Sigmoid colon (tissue), 7 donors: ENCODE data around the gene ELP2. TPM values are rescaled to one million over a fixed set of nuclear protein-coding genes. Genes with fewer than 3 reads are reported as not detected.

Source experiments
- DNase-seq: peaks from one replicate; pipeline ENCODE4 v3.0.0-alpha.2; 2019
- H3K27ac ChIP-seq, 4 donors: fragments of 200-600 bp; sonication (generic); one replicate each; pipeline ENCODE4 v1.5.1; 2016 to 2019; ENCODE audit warnings: mild to moderate bottlenecking in 1 of 4
- H3K27me3 ChIP-seq, 3 donors: fragments of 200-600 bp; sonication (generic); one replicate each; pipeline ENCODE4 v1.5.1; 2019; ENCODE audit warnings: mild to moderate bottlenecking in 1 of 3
- H3K36me3 ChIP-seq, 4 donors: fragments of 200-600 bp; sonication (generic); one replicate each; pipeline ENCODE4 v1.5.1; 2016 to 2019
- H3K4me1 ChIP-seq, 4 donors: fragments of 200-600 bp; sonication (generic); one replicate each; pipeline ENCODE4 v1.5.1; 2017 to 2019
- H3K4me3 ChIP-seq, 4 donors: fragments of 200-600 bp; sonication (generic); one replicate each; pipeline ENCODE4 v1.5.1; 2017 to 2019; ENCODE audit warnings: mild to moderate bottlenecking in 2 of 4, moderate library complexity in 1 of 4
- H3K9me3 ChIP-seq, 4 donors: fragments of 200-600 bp in 3 of 4; sonication (generic) in 3 of 4; one replicate each; pipeline versions ENCODE4 v1.5.1 to v1.6.1; 2013 to 2019
- EP300 ChIP-seq, 4 donors: sonication (generic); formaldehyde crosslinking; IDR thresholded peaks; one replicate each; pipeline ENCODE4 v1.6.1; 2017; ENCODE audit warnings: antibody characterized with exemption in 4 of 4
- POLR2A ChIP-seq, 2 donors: fragments of 450-650 bp; IDR thresholded peaks; one replicate each; pipeline ENCODE4 v1.6.1; 2016; ENCODE audit warnings: antibody characterized with exemption in 2 of 2, mild to moderate bottlenecking in 2 of 2, moderate library complexity in 2 of 2
- POLR2AphosphoS5 ChIP-seq, 4 donors: sonication (generic); formaldehyde crosslinking; IDR thresholded peaks; one replicate each; pipeline ENCODE4 v1.6.1; 2017; ENCODE audit warnings: antibody characterized with exemption in 4 of 4
- WGBS, 2 donors: extraction: QIAGEN DNeasy Blood & Tissue Kit; methylation state at CpG; one replicate each; pipeline ENCODE4 v1.1.7; 2013; 5-methylcytosine and 5-hydroxymethylcytosine counted together
- intact Hi-C: fragments of 100-400 bp; cut with DNase I; formaldehyde crosslinking; loops from one replicate; pipeline ENCODE4 v1.15.1; 2023
- polyA plus RNA-seq, 3 donors: library from polyadenylated mRNA; stranded (reverse); fragments of 200-250 nt; gene quantifications; one replicate each; pipeline ENCODE4 v1.2.3, GENCODE V29; 2013
- total RNA-seq, 4 donors: library from RNA; depleted of rRNA; stranded (reverse); fragments of >200 nt; gene quantifications; one replicate each; pipeline ENCODE4 v1.1.0, GENCODE V29; 2016
- TF ChIP-seq, protein P1 (sequence below), 4 experiments: fragments of 450-650 bp in 3 of 4; fragments of 200-600 bp in 1 of 4; IDR thresholded peaks; one replicate each; pipeline ENCODE4 v1.5.1; 2016 to 2019; ENCODE audit warnings: antibody characterized with exemption in 4 of 4, mild to moderate bottlenecking in 3 of 4, moderate library complexity in 2 of 4
- donor health status: healthy with polysubstance abuse.
- donor health status: Bipolar disorder and iron deficiency.
- donor health status: healthy.

Gene ELP2
- total and polyA plus RNA-seq, 7 donors, result 14.3 to 77.2 (median 51.7) TPM

DNA sequence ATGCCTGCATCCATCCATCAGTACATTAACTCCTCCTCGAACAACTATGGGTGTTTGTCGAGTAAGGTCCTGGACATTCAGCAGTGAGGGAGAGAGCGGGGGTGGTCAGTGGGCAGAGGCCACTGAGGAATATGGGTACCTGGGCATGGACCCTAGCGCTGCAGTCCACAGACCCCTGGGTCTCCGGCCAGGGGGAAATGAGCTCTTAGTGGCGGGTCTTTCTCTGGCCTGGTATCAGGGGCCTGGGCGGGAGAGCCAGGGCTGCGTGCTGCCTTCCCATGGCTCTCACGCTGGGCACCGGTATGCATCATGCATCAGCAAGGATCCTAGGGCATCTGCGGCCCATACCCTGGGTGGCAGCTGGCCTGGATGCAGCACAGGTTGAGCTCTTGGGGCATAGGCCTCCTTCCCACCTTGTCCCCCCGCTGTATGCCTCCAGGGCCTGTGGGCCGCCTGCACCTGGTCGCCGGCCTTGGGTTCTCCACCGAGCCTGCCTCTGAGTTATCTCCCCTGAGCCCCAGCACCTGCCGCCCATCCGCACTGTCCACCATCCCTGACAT is 56.3 kb downstream of the ELP2 start:
- Histone ChIP-seq H3K4me1 (peaks cover 0 to 21% (median 16%) of the 10 kb centered on the region in 4 donors), H3K9me3 (no peaks in the 10 kb centered on the region), H3K4me3 (peak overlapping the region in 1 of 4 donors; percentile 69), H3K27ac (no peak overlapping the region), H3K27me3 (no peaks in the 10 kb centered on the region), H3K36me3 (no peaks in the 10 kb centered on the region)
- intact Hi-C loops, result loop anchor here (10.0 kb wide), 1 partner anchor 109 kb away; the partner anchor contains the start of gene FHOD3
- TF ChIP-seq, protein P1, sequence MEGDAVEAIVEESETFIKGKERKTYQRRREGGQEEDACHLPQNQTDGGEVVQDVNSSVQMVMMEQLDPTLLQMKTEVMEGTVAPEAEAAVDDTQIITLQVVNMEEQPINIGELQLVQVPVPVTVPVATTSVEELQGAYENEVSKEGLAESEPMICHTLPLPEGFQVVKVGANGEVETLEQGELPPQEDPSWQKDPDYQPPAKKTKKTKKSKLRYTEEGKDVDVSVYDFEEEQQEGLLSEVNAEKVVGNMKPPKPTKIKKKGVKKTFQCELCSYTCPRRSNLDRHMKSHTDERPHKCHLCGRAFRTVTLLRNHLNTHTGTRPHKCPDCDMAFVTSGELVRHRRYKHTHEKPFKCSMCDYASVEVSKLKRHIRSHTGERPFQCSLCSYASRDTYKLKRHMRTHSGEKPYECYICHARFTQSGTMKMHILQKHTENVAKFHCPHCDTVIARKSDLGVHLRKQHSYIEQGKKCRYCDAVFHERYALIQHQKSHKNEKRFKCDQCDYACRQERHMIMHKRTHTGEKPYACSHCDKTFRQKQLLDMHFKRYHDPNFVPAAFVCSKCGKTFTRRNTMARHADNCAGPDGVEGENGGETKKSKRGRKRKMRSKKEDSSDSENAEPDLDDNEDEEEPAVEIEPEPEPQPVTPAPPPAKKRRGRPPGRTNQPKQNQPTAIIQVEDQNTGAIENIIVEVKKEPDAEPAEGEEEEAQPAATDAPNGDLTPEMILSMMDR (IDR thresholded peaks at IDR 0.05), result no peak
- TF ChIP-seq POLR2AphosphoS5 (IDR thresholded peaks at IDR 0.05) (no peak), EP300 (IDR thresholded peaks at IDR 0.05) (no peak), POLR2A (IDR thresholded peaks at IDR 0.05) (no peak)
- DNase-seq, result no peak
- WGBS, 2 donors, result 87 to 91% methylated on average over 18 of the region's 18 CpGs

DNA sequence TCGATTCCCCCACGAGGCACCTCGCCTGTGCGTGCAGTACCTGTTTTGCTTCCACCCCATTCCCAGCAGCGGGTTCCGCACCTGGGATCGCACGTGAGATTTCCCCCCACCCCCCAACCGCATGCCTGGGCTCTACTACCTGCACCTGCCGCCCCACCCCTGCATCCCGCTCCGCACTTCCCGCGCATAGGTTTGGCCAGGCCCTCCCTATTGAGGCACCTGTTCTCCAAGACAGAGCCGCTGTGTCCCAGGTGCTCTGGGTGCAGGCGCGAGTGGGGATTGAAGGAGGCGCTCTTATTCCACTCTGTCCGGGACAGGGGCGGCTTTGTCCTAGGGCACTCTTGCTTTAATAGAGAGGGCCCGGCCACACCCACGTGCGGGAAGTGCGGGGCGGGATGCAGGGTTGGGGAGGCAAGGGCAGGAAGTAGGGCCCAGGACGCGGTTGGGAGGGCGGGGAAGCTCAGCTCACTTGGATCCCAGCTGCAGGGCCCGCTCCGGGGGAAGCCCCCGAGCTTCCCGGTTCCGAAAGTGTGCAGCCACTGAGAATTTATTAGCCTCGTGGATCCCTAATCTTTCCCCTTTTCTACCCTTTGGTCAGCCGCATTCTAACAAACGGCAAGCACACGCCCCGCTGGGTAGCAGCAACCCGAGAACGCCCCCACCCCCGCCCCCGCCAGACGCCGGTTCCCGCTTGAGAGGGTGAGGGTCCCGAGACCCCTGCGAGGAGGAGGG is 56.9 kb downstream of the ELP2 start:
- TF ChIP-seq, protein P1 (IDR thresholded peaks at IDR 0.05), result no peak
- TF ChIP-seq POLR2A (IDR thresholded peaks at IDR 0.05), result no peak
- no peak for TF ChIP-seq POLR2AphosphoS5 (IDR thresholded peaks at IDR 0.05)
- no peak for TF ChIP-seq EP300 (IDR thresholded peaks at IDR 0.05)
- H3K36me3 ChIP-seq, result no peaks in the 10 kb centered on the region
- DNase-seq, result no peak
- H3K27ac ChIP-seq, result peak overlapping the region in 3 of 4 donors; percentile 20 to 39 (median 32)
- H3K27me3 ChIP-seq, result no peaks in the 10 kb centered on the region
- H3K4me3 ChIP-seq, result peak overlapping the region; percentile 52 to 74 (median 69)
- peaks cover 0 to 21% (median 16%) of the 10 kb centered on the region in 4 donors for H3K4me1 ChIP-seq
- 8 to 10% methylated on average over 47 of the region's 47 CpGs for WGBS, 2 donors
- intact Hi-C loops, result loop anchor here (10.0 kb wide), 1 partner anchor 108 kb away; the partner anchor contains the start of gene FHOD3
- H3K9me3 ChIP-seq, result no peaks in the 10 kb centered on the region

DNA sequence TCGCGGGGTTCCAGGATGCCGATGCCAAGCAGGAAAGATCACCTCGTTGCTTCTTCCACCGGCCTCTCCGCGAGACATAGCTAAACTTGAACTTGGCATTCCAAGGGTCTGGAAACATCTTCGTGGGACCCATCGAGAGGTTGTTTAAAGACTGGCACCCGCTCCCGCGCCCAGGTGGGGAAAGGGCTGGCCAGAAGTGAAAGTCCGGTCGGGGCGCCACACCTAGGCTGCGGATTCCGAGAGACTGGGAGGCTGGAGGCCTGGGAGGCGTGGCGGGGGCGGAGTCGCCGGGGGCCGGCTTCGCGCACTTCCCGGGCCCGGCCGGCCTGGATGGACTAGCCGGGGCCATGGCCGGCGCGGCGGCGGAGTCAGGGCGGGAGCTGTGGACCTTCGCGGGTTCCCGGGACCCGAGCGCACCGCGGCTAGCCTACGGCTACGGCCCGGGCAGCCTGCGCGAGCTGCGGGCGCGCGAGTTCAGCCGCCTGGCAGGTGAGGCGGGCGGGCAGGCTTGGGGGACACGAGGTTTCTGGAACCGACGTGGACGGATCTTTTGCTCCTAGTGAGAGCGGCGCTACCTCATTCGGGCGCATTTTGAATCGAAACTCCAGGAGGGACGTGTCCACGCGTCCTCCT is 57.6 kb downstream of the ELP2 start, which contains the start of gene MOCOS:
TSS of gene MOCOS (plus strand) at position 305 of the 633 bp plus-strand sequence. CDS start at position 348, 43 bp downstream.
- no peaks in the 10 kb centered on the region for H3K9me3 ChIP-seq
- peak within 1 kb of the TSS; percentile 52 to 74 (median 69) for H3K4me3 ChIP-seq
- intact Hi-C loops, result loop anchor here (10.0 kb wide), 1 partner anchor 107 kb away; the partner anchor contains the start of gene FHOD3
- H3K4me1 ChIP-seq, result peaks cover 0 to 21% (median 16%) of the 10 kb centered on the region in 4 donors
- WGBS, 2 donors, result 0 to 1% methylated on average over 66 of the region's 66 CpGs
- H3K27me3 ChIP-seq, result no peaks in the 10 kb centered on the region
- peak within 1 kb of the TSS in 3 of 4 donors; percentile 32 to 49 (median 39) for H3K27ac ChIP-seq
- TF ChIP-seq POLR2A (IDR thresholded peaks at IDR 0.05) (no peak), POLR2AphosphoS5 (IDR thresholded peaks at IDR 0.05) (no peak), EP300 (IDR thresholded peaks at IDR 0.05) (no peak)
- TF ChIP-seq, protein P1 (IDR thresholded peaks at IDR 0.05), result no peak
- peak; percentile 86 for DNase-seq
- no peaks in the 10 kb centered on the region for H3K36me3 ChIP-seq

DNA sequence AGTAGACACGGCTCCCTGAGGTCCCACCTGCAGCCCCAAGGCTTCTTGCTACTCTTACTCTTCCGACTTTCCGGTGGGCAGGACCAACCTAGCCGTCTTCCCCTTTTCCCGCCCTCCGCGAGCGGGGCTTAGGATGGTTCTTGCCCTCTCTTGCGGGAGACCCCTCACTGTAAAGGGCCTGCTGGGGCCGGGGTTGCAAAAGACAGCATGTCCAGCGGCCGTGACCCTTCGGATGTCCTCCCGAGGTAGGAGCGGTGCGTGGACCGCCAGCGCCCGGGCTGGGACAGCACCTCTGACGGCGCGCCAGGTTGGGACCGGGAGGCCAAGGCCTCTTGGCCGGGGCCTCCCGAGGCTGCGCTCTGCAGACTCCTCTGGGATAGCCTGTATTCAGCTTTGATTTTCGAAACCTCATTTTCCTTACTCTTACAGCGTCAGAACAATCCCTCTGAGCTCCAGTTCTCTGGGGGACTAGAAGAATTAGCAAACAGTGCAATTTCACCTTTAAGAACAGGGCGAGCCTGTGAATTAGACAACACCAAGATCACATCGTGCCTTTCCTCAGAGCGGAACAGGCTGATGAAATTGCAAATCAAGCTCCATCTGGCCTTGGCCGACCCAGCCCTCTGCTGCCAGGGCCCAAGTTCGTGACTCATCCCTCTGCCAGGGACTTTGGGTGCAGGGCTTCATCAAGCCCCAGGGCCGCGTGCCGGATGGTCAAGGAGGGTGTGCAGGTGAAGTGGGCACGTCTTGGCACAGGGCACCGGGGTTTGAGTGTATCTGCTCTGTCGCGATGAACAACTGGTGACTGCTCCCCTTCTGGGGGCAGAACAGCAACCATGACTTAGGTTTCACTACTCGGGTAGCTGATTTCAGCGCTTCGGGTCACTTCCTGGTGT is 58.4 kb downstream of the ELP2 start:
- H3K27ac ChIP-seq, result peak overlapping the region in 3 of 4 donors; percentile 32 to 49 (median 39)
- H3K36me3 ChIP-seq, result no peaks in the 10 kb centered on the region
- intact Hi-C loops, result loop anchor here (10.0 kb wide), 1 partner anchor 107 kb away; the partner anchor contains the start of gene FHOD3
- H3K4me3 ChIP-seq, result peak overlapping the region; percentile 52 to 74 (median 69)
- H3K27me3 ChIP-seq, result no peaks in the 10 kb centered on the region
- no peak for TF ChIP-seq POLR2AphosphoS5 (IDR thresholded peaks at IDR 0.05)
- no peak for TF ChIP-seq EP300 (IDR thresholded peaks at IDR 0.05)
- TF ChIP-seq, protein P1 (IDR thresholded peaks at IDR 0.05), result no peak
- no peak for TF ChIP-seq POLR2A (IDR thresholded peaks at IDR 0.05)
- peaks cover 0 to 21% (median 16%) of the 10 kb centered on the region in 4 donors for H3K4me1 ChIP-seq
- WGBS, 2 donors, result 40 to 43% methylated on average over 43 of the region's 43 CpGs
- DNase-seq, result no peak
- no peaks in the 10 kb centered on the region for H3K9me3 ChIP-seq
